DMS79 treated with DMSO at 0.1 percent for 48 hours (cell line): ENCODE data around the gene EIF5A2.
"Not testable (repeated sequence)": the region's sequence is repeated elsewhere in the genome, so short reads cannot be mapped to it uniquely, and the experiment has no call there.

Source experiments
- DNase-seq: peaks from one replicate; lab custom pipeline; 2025; lab: John Stamatoyannopoulos, UW

Gene EIF5A2

DNA sequence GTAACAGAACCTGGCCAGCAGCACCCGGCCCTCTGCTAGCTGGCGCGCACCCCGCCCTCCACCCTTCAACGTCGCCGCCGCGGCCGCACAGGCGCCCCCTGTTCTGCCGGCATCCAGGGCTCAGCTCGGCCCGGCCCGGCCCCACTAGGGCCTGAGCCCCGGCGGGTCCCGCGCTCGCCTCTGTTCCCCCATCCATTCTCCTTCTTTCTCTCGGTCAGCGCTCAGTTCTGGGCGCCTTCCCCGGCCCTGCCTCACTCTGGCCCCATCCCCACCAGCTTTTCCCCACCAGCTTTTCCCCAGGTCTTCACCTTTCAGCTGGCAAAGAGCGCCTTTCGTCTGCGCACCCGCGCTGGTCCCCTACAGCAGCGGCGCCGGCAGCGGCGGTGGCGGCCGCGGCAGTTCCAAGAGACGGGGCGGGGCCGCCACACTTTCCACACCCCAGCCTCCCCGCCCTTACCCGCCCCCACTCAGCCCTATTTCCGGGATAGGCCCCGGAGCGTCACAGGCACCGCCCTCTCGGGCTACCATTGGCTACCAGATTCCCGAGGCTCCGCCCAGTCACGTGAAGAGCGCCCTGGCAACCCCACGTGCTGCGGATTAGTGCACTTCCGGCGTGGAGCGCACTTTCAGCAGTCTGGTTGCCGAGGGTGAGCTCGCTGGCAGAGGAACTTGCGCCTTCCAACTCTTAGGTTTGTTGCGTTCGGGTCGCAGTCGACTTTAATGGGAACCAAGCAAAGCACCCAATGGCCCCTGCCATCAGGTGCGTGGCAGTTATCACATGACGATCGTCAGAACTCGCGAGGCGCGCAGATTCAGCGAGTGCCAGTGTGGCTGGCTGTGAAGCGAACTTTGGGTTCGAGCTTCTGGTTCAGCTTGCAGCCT lies at the start of gene EIF5A2:
Gene EIF5A2, minus strand, starts transcription at position 403 of the 882 bp plus-strand sequence. CDS start 831 bp downstream, outside the sequence.
- peak; percentile 55 for DNase-seq

DNA sequence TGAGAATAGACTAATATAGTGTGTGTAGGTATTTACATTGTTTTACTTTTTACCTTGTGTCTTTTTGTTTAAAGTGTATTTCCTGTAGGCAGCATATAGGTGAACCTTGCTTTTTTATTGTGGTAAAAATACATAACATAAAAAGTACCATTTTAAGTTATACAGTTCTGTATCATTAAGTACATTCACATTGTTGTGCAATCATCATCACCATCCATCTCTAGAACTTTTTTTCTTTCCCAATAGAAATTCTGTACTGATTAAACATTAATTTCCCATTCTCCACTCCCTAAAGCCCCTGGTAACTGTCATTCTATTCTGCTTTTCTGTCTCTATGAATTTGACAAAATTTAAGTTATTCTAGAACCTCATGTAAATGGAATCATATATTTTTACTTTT lies 48.2 kb upstream of the EIF5A2 start:
- no peak for DNase-seq

DNA sequence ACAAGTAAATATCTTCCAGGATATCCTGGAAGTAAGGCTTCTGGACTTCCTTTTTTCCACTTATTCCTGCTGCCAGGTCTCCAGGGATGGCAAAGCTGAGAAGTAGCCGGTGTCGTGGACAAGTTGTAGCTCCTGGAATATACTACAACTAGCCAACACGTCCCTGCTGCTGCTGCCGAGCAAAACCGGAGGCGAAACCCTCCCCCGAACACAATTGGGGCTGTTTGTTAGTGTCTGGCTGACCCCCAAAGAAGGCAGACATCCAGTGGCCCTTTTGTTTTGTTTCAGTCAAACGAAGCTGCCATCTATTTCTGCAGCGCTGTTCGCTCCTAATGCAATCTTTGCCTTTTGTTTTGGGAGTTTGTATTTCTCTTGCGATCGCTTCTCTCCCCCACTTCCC lies 45.3 kb upstream of the EIF5A2 start:
- DNase-seq, result no peak

DNA sequence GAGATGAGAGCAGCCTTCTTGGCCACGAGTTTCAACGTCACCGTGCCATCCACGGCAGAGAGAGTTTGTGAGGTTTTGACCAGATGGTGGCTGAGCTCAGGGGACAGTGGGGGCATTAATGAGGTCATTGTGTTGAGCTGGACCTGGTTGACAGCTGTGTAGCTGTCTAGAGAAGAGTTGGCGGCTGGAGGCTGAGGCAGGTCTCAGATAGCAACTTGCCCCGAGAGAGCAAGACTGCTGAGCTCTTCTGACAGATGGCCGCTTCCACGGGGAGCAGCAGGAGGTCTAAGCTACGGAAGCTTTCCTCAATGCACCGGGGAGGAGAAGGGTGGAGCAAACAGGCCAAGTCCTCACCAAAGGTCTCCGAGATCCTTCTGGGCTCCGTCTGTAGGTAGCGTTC lies 44.8 kb upstream of the EIF5A2 start:
- no peak for DNase-seq

DNA sequence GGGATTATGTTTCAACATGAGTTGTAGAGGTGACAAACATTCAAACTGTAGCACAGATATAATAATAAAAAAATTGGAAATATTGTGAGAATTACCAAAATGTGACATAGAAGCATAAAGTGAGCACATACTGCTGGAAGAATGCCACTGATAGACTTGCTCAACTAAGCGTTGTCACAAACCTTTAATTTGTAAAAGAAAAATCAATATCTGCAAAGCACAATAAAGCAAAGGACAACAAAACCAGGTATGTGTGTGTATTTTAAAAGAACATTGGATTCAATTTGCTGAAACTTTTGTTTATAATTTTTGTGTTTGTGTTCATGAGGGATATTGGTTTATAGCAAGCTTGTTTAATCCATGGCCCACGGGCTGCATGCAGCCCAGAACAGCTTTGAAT lies 40.8 kb upstream of the EIF5A2 start:
- no peak for DNase-seq

DNA sequence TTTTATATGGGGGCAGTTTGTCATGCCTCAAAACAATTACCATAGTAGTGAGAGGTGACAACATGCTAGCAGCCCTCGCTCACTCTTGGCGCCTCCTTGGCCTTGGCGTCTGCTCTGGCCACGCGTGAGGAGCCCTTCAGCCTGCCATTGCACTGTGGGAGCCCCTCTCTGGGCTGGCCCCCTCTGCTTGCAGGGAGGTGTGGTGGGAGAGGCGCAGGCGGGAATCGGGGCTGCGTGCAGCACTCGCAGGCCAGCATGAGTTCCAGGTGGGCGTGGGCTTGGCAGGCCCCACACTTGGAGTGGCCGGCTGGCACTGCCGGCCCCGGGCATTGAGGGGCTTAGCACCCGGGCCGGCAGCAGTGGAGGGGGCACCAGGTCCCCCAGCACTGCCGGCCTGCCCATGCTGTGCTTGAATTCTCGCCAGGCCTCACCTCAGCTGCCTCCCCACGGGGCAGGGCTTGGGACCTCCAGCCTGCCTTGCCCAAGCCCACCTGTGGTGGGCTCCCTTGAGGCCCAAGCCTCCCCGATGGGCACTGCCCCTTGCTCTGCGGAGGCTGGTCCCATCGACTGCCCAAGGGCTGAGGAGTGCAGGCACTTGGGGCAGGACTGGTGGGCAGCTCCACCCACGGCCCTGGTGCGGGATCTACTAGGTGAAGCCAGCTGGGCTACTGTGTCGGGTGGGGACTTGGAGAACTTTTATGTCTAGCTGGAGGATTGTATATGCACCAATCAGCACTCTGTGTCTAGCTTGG lies 38.8 kb upstream of the EIF5A2 start:
- DNase-seq, result no peak

DNA sequence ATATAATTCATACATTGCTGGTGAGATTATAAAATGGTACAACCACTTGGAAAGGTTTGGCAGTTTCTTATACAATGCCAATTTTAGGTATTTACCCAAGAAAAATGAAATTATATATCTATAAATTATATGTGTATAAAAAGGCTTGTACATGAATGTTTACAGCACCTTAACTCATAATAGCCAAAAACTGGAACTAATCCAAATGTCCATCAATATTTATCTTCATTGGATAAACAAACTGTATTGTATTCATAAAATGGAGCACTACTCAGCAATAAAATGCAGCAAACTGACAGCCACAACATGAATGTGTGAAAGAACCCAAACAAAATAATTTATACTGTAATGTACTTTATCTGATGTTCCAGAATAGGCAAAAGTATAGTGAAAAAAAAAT lies 33.6 kb upstream of the EIF5A2 start:
- DNase-seq, result no peak

DNA sequence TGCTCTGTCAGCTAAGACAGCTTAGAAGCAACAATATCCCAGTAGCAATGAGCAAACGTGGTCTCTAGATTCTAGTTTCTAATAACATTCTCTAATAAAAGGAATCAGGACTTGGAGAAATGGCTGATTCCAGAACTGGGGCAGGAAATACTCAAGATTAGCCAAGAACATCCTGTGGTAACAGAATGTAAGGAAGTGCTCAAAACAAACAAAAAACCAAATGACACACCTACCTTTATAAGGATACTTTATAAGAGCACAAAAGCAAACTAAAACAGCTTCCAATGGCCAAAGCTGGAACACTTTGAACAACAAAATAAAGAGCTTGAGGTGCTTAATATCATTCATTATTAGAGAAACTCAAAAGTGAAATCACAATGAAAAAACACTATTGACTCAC lies 33.1 kb upstream of the EIF5A2 start:
- DNase-seq, result no peak

DNA sequence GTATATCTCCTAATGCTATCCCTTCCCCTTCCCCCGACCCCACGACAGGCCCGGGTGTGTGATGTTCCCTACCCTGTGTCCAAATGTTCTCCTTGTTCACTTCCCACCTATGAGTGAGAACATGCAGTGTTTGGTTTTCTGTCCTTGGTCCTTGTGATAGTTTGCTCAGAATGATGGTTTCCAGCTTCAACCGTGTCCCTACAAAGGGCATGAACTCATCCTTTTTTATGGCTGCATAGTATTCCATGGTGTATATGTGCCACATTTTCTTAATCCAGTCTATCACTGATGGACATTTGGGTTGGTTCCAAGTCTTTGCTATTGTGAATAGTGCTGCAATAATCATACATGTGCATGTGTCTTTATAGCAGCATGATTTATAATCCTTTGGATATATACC lies 24.6 kb upstream of the EIF5A2 start:
- DNase-seq, result not testable (repeated sequence)

DNA sequence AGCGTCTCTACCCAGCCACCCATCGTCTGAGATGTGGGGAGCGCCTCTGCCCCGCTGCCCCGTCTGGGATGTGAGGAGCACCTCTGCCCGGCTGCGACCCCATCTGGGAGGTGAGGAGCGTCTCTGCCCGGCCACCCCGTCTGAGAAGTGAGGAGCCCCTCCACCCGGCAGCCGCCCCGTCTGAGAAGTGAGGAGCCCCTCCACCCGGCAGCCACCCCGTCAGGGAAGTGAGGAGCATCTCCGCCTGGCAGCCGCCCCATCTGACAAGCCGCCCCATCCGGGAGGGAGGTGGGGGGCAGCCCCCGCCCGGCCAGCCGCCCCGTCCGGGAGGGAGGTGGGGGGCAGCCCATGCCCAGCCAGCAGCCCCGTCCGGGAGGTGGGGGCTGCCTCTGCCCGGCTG lies 15.1 kb upstream of the EIF5A2 start:
- not testable (repeated sequence) for DNase-seq

DNA sequence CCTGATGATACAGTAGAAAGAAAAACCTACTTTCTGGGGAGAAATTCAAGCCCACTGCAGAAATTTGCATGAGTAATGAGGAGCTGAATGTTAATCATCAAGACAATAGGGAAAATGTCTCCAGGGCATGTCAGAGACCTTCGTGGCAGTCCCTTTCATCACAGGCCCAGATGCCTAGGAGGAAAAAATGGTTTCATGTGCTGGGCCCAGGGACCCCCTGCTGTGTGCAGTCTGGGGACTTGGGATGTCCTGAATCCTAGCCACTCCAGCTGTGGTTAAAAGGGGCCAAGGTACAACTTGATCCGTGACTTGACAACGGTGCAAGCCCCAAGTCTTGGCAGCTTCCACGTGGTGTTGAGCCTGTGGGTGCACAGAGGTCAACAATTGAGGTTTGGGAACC lies 10.3 kb upstream of the EIF5A2 start:
- DNase-seq, result no peak

DNA sequence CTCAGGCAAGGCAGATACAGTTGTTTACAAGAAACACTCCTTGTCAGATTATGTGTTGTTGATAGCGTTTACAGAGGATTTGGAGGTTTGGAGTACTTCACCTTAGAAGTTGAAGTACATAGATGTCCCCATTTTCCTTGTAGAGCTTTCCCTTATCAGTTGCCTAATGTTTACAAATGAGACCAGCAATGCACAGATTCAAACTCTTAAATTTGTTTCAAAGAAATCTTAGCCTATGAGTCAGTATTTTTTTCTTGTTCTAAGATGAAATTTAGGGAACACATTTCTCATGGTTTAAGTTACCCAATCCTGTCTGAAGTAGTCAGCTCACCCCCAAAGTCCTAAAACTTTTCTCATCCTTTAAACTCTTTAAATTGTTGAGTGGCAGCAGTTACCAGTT lies 6.3 kb upstream of the EIF5A2 start:
- DNase-seq, result no peak

DNA sequence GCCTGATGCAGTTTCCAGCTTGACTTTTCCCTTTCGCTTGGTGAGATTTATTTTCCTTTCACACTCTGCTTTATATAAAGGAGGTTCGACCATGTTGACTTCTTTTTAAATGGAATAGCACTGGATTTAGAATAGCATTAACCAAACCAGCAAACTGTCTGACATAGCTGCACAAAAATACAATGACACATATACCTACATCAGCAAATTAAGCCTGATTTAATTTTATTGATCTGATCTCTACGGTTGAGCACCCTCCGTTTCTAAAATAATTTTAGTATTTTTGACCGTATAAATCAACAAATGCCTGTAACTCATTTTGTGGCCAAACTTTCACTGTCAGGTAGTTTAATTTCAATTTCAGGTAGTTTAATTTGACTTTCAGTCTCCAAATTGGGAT lies 5.8 kb upstream of the EIF5A2 start:
- no peak for DNase-seq

DNA sequence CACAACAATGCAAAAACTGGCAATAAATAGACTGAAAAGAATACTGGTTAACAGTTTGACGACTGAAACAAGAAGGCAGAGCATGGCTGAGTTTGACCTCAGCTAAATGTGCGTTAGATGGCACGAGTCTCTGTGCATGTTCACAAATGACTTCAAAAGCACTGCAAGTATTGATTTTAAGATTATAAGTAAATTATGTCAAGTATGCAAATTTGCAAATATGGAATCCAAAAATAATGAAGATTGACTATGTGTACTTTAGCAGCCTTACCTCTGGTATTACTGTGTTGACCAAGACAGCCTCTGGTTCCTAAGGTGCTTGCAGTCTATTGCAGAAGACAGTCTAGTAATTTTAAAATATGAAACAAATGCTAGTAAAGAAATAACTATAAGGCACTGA lies 2.6 kb upstream of the EIF5A2 start:
- DNase-seq, result no peak

DNA sequence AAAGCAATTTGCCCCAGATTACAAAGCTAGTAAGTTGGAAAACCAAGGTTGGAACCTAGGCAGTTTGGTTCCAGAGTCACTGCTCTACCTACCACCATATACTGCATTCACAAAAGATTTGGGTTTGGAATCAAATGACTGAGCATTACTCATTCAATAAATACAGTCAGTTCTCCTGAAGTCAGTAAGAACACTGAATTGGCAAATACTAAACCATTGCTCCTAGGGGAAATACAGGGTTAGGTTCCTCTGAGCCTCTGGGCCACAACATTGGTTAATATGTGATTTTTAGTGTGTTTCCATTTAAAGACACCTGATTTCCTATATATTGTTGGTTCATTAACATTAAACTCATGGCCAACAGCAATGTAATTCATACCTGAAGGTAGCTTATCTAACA lies 2.1 kb upstream of the EIF5A2 start:
- no peak for DNase-seq

DNA sequence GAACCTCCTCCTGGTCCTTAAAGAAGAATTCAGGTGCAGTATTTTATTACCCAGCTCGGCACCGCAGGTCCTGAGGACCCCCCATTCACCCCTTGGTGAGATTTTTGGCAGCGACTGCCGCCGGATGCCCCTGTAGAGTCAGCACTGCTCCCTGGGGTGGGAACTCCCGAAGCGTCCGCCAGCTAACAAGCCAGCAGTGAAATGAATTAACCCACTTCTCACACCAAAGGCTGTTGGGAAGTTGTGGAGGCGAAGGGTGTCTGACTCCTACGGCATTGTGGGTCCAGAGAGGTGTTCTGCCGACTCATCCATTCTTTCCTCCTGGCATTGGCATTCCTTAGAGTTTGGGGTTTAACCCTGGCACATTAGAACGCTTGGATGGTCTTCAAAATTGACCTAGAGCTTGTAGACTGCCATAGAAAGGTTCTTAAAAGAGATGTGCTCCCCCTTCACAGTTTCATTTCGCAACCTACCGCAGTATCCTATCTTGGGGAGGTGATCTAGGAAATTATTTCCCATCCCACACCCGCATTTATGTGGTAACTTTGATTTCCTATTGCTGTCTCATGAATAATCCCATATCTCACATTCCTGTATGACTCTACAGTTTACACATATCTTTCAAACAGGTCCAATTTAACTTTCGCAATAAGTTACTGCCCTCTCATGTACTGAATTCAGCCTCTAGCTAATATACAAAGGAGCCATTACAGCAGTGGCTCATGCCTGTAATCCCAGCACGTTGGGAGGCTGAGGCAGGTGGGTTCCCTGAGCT lies 879 bp upstream of the EIF5A2 start:
- no peak for DNase-seq

DNA sequence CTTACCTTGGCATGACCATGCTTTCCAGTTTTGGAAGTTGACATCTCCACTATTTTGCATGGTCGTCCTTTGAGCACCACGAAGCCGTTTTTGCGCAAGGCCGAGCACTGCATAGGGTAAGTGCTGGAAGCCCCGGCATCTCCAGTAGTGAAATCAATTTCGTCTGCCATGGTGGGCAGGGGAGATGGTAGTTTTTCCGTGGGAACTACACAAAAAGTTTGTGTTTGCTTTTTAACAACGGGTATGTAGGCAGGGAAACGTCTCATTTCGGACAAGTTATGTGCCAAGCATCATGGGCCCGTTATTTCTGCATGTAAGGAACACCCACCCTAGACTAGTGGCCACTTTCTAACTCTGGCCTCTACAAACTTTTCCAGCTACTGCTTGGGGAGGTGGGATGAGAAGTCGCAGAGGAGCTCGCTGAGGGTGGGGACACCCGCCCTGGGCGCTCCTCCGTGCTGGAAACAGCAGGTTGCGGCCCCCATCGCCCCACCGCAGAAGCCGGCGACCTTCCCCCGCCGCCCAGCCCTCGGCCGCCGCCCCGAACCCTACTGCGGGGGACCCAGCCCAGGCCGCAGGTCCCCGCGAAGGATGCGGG lies 701 bp downstream of the EIF5A2 start:
- DNase-seq, result no peak

DNA sequence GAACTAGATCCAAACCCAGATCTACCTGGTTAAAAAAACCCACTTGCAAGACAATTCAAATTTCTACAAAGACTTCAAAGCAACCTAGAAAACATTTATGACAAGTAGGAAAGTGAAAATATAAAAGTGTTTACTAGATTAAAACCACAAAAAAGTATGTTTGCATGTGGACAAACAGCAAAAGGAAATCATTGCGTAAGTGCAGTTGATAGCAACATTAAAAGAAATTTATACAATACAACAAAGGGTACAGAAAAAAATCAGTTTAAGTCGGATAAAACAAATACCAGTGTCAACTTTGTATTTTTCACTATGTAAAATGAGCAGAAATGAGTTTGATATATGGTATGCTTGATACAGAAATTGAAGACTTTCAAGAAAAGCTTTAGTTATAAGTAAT lies 2.6 kb downstream of the EIF5A2 start:
- DNase-seq, result no peak

DNA sequence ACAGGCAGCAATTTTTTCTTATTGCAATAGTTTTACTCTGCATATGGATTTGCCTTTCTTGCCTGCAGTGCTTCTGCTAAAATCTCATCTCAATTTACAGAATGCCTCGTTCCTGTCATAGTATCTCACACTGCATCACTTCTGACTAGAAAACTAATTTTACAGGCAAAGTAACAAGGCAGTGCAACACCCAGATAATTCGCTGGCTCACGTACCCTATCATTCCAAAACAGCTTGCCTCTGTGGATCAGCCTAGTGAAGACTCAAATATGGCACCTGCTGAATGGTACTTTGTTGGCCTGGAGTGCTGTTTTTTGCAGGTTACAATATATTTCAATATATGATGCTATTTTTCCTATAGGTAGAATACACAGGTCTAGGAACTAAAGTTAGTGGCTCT lies 5.3 kb downstream of the EIF5A2 start:
- DNase-seq, result no peak

DNA sequence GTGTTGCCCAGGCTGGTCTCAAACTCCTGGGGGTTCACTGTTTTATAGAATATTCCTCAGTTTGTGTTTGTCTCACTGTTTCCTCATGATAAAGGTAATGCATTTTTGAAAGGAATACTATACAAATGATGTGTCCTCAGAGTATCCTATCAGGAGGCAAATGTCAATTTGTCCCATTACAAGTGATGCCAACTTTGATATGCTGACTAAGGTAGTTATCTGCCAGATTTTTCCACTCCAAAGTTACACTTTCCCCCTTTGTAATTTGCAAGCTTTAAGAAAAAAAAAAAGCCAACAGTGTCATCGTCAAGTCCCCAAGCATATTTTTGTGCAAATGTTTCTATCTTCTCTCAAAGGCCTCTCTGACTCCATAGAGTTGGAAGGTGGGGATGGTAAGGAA lies 9.0 kb downstream of the EIF5A2 start:
- DNase-seq, result no peak

DNA sequence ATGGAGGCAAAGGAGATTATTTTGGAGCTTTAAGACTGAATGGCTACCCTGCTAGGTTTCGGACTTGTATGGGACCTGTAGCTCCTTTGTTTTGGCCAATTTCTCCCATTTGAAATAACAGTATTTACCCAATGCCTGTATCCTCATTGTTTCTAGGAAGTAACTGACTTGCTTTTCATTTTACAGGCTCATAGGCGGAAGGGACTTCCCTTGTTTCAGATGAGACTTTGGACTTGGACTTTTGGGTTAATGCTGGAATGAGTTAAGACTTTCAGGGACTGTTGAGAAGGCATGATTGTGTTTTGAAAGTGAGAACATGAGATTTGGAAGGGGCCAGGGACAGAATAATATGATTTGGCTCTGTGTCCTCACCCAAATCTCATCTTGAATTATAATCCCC lies 10.5 kb downstream of the EIF5A2 start:
- DNase-seq, result no peak

DNA sequence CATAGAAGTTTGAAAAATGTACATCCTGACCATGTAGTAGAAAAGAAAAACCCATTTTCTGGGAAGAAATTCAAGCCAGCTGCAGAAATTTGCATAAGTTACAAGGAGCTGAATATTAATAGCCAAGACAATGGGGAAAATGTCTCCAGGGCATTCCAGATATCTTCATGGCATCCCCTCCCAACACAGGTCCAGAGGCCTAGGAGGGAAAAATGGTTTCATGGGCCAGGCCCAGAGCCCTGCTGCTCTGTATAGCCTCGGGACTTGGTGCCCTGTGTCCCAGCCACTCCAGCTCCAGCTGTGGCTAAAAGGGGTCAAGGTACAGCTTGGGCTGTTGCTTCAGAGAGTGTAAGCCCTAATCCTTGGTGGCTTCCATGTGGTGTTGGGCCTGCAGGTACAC lies 11.2 kb downstream of the EIF5A2 start:
- not testable (repeated sequence) for DNase-seq
